ENCODE measurements around the gene PARD3B. TPM values are rescaled to one million over a fixed set of nuclear protein-coding genes. Genes with fewer than 3 reads are reported as not detected.

Gene PARD3B
- total and polyA plus RNA-seq, 2 of the 8 experiments (the other 6 are each of a cell fraction or from before 2014, with no cell fraction given): 1.2 to 5.7 TPM

DNA sequence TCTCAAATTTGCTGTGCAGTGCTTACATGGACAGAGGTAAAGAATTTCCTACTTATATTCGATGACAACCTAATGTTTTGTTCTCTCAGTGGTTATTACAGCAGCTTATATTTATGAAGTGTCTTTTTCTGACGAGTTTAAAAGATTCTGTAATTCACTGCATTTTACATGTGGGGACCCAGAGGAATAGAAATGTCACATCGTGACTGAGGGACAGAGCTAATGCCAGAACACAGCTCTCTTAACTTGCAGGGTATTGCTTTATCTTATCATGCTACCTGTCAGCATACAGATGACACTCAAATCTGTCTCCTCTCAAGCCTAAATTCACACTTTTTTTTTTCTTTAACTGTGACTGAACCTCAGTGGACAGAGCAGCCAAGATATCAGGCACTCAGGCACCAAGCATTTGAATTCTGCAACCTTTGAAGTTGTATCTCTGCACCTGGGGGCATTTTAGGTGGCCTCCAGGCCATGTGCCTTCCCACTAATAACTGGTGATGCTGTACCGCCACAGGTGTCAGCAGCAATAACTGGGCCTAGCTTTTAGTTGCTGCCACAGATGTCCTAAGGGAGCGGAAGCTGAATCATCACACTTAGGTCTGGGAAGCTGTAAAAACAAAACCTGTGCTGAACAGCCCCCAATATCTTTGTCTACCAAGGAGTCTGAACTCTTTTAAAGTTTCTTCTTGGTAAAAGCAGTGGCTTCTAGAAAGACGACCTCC is 821.2 kb downstream of the PARD3B start:
- Histone ChIP-seq H3K4ac (replicated peaks; ENCODE audit: insufficient read length, low read depth, low read length) (no peak overlapping the region), H3K23me2 (ENCODE audit: low read depth, low read length) (peaks cover 1% of the 10 kb centered on the region; the same call in 1 of the 2 replicates), H3K79me2 (ENCODE audit: control insufficient read depth in 1 of 2, insufficient read depth in 2 of 2, low read length in 2 of 2) (no peaks in the 10 kb centered on the region), H2AFZ (ENCODE audit: low read length) (no peak overlapping the region), H4K20me1 (replicated peaks in 1 of 2; ENCODE audit: control insufficient read depth in 1 of 2, insufficient read depth in 2 of 2, low read length in 2 of 2) (no peaks in the 10 kb centered on the region), H3K4me1 (replicated peaks in 1 of 4; ENCODE audit: control insufficient read depth in 3 of 4, insufficient read depth in 4 of 4, low read length in 3 of 4) (peaks cover 0 to 5% (median 3%) of the 10 kb centered on the region in 4 experiments; a peak in 3 of 7 replicates), H4K5ac (ENCODE audit: insufficient read length, low read depth, low read length) (no peak overlapping the region), H3K9ac (replicated peaks in 1 of 4; ENCODE audit: extremely low read depth in 1 of 4, low read depth in 3 of 4, low read length in 3 of 4) (no peak overlapping the region), H2BK12ac (ENCODE audit: low read depth, low read length) (no peak overlapping the region), H3K14ac (ENCODE audit: insufficient read length) (no peak overlapping the region), H3K36me3 (ENCODE audit: control insufficient read depth in 2 of 4, insufficient read depth in 4 of 4, low read length in 3 of 4) (no peaks in the 10 kb centered on the region), H3K18ac (ENCODE audit: extremely low read depth, low read length) (no peak overlapping the region), H2BK15ac (ENCODE audit: low read length) (no peak overlapping the region), H3K23ac (ENCODE audit: insufficient read length) (no peak overlapping the region), H2BK5ac (ENCODE audit: low read depth, low read length) (no peak overlapping the region), H4K91ac (replicated peaks; ENCODE audit: insufficient read length, low read length) (no peak overlapping the region), H2BK20ac (ENCODE audit: low read length) (peak overlapping the region; percentile 43; the same call in 1 of the 2 replicates), H3K27ac (ENCODE audit: low read depth, low read length) (no peak overlapping the region), H3K79me1 (ENCODE audit: low read depth, low read length) (no peaks in the 10 kb centered on the region), H3K9me3 (ENCODE audit: insufficient read depth in 2 of 2, low read depth in 1 of 2, low read length in 1 of 2) (no peaks in the 10 kb centered on the region), H2AK5ac (ENCODE audit: low read depth, low read length) (no peak overlapping the region), H3K4me3 (ENCODE audit: extremely low read depth in 1 of 4, insufficient read depth in 2 of 4, low read depth in 3 of 4, low read length in 4 of 4) (no peak overlapping the region), H3K4me2 (ENCODE audit: insufficient read depth in 1 of 2, low read depth in 2 of 2, low read length in 2 of 2) (no peak overlapping the region), H2BK120ac (replicated peaks; ENCODE audit: low read depth, low read length) (no peak overlapping the region), H3K56ac (replicated peaks; ENCODE audit: insufficient read length, low read depth, low read length) (peak overlapping the region; percentile 14), H3K27me3 (replicated peaks in 1 of 4; ENCODE audit: control insufficient read depth in 3 of 4, extremely low read depth in 1 of 4, insufficient read depth in 3 of 4, low read length in 3 of 4) (no peaks in the 10 kb centered on the region), H4K8ac (ENCODE audit: extremely low read depth, insufficient read depth, low read length) (no peak overlapping the region)
- CTCF ChIA-PET (ENCODE audit: partially characterized antibody): interaction anchor here (0.6 to 1.2 kb wide), 6 partner anchors 28 to 260 kb away, joined by 3 to 5 read pairs (median 3); no protein-coding TSS in a partner anchor
- POLR2A ChIA-PET (ENCODE audit: partially characterized antibody): no interaction called here
- 90% methylated on average over 6 of the region's 6 CpGs; no CpG with 5 or more reads in 1 of the 2 experiments for WGBS, 2 experiments (ENCODE audit: extremely low coverage in 1 of 2, insufficient coverage in 1 of 2, insufficient read length in 1 of 2, insufficient replicate concordance in 2 of 2, low coverage in 1 of 2, low lambda C conversion rate in 2 of 2, missing lambda C conversion rate in 1 of 2)
- TF ChIP-seq, protein P1, sequence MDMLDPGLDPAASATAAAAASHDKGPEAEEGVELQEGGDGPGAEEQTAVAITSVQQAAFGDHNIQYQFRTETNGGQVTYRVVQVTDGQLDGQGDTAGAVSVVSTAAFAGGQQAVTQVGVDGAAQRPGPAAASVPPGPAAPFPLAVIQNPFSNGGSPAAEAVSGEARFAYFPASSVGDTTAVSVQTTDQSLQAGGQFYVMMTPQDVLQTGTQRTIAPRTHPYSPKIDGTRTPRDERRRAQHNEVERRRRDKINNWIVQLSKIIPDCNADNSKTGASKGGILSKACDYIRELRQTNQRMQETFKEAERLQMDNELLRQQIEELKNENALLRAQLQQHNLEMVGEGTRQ (IDR thresholded peaks at IDR 0.05; ENCODE audit: low read length): no peak
- no peak for TF ChIP-seq CREB1 (IDR thresholded peaks at IDR 0.05)
- no peak for TF ChIP-seq JUN (IDR thresholded peaks at IDR 0.05; ENCODE audit: low read depth, low read length)
- TF ChIP-seq TAF1 (IDR thresholded peaks at IDR 0.05; ENCODE audit: low read depth, low read length): no peak
- no peak for TF ChIP-seq SP2 (IDR thresholded peaks at IDR 0.05; ENCODE audit: low read length)
- TF ChIP-seq RAD21 (IDR thresholded peaks at IDR 0.05 in 1 of 2, conservative IDR thresholded peaks at IDR 0.05 in 1 of 2; ENCODE audit: low read depth in 2 of 2, low read length in 2 of 2): no peak
- no peak for TF ChIP-seq TBP (IDR thresholded peaks at IDR 0.05; ENCODE audit: low read depth, low read length)
- no peak for TF ChIP-seq KDM1A (IDR thresholded peaks at IDR 0.05; ENCODE audit: borderline replicate concordance, low read length)
- no peak for FAIRE-seq
- no peak for DNase-seq (ENCODE audit: low read depth in 1 of 2, low spot score in 2 of 2)

Measured in H1 (cell line).